Measurements from ENCODE around the gene HLA-DMA.

GRCh38 chr6:32933661-32934085 is 19.2 kb downstream of the HLA-DMA start:
- TF ChIP-seq GATA2 (IDR thresholded peaks at IDR 0.05; ENCODE audit: low read depth, low read length) (no peak), GATA3 (IDR thresholded peaks at IDR 0.05; ENCODE audit: low read depth, low read length) (no peak)
